A549 treated with RU486 at 1 μM for 4 hours (cell line): ENCODE results near the gene REP15. TPM values are rescaled to one million over a fixed set of nuclear protein-coding genes. Genes with fewer than 3 reads are reported as not detected.

ENCODE experiments used
- total RNA-seq: library from RNA; stranded (reverse); fragments of 200-300 nt; extraction: Qiagen RNA extraction; gene quantifications from 5 replicates; pipeline ENCODE4 v1.2.3, GENCODE V29; 2022; ENCODE audit warnings: low read depth

REP15 gene
- 0.12 to 0.65 TPM (median 0.40 TPM) in 4 of 5 replicates, not detected in the other for total RNA-seq

GRCh38 chr12:27696293-27696652 is at the start of gene REP15:
Gene REP15 (plus strand): TSS chr12:27696447. CDS start chr12:27696563, 116 bp downstream.

GRCh38 chr12:27710592-27711316 is 14.5 kb downstream of the REP15 start, which contains the start of gene MRPS35:
Gene MRPS35 (plus strand): TSS chr12:27710832. CDS start chr12:27710844, 12 bp downstream.

Other genes with a start within 250 kb of the REP15 start
- 0.21 TPM in 1 of 5 replicates, not detected in the others for gene SMCO2, start 249.7 kb upstream of the REP15 start, total RNA-seq
- gene PPFIBP1, start 172.2 kb upstream of the REP15 start, total RNA-seq = 16.0 to 32.5 TPM (median 26.5 TPM) in 5 replicates
- 76.1 to 108 TPM (median 98.4 TPM) in 5 replicates for gene MRPS35, start 14.4 kb downstream of the REP15 start, total RNA-seq
- 13.0 to 20.2 TPM (median 17.8 TPM) in 5 replicates for gene KLHL42, start 83.8 kb downstream of the REP15 start, total RNA-seq
- gene MANSC4, start 83.8 kb downstream of the REP15 start, total RNA-seq = not detected in 5 replicates